Endothelial cell (in vitro differentiated cells): ENCODE data around the gene HMCN2. TPM values are rescaled to one million over a fixed set of nuclear protein-coding genes. Genes with fewer than 3 reads are reported as not detected.

ENCODE experiments used
- DNase-seq: peaks from one replicate; pipeline ENCODE4 v3.0.0; 2021; ENCODE audit warnings: low spot score
- H3K27ac Mint-ChIP-seq: one replicate; pipeline ENCODE4 v1.8.0; 2021; ENCODE audit warnings: mixed read lengths, inconsistent platforms; ENCODE audit not compliant: unreplicated experiment
- H3K27me3 Mint-ChIP-seq: one replicate; pipeline ENCODE4 v1.8.0; 2021; ENCODE audit warnings: mild to moderate bottlenecking, moderate library complexity, mixed read lengths, inconsistent platforms; ENCODE audit not compliant: unreplicated experiment
- H3K36me3 Mint-ChIP-seq: one replicate; pipeline ENCODE4 v1.8.0; 2021; ENCODE audit warnings: mild to moderate bottlenecking, low read depth, mixed read lengths, inconsistent platforms; ENCODE audit not compliant: unreplicated experiment
- H3K4me1 Mint-ChIP-seq: one replicate; pipeline ENCODE4 v1.8.0; 2021; ENCODE audit warnings: mild to moderate bottlenecking, mixed read lengths, inconsistent platforms; ENCODE audit not compliant: unreplicated experiment
- H3K4me3 Mint-ChIP-seq: one replicate; pipeline ENCODE4 v1.8.0; 2021; ENCODE audit warnings: mild to moderate bottlenecking, mixed read lengths, inconsistent platforms; ENCODE audit not compliant: unreplicated experiment
- H3K9me3 Mint-ChIP-seq: one replicate; pipeline ENCODE4 v1.8.0; 2021; ENCODE audit warnings: mixed read lengths, inconsistent platforms; ENCODE audit not compliant: unreplicated experiment
- total RNA-seq: library from RNA; stranded (reverse); fragmentation: NEBNext Ultra II Directional; extraction: Animal tissue kit (Norgen Biotek cat#: 25700); gene quantifications from one replicate; pipeline ENCODE4 v1.2.1, GENCODE V29; 2021; ENCODE audit not compliant: unreplicated experiment
- TF ChIP-seq, protein P1 (sequence below): fragments of 200-600 bp; sonication (generic); IDR thresholded peaks from one replicate; pipeline ENCODE4 v1.5.0; 2021; ENCODE audit warnings: antibody characterized with exemption; ENCODE audit not compliant: unreplicated experiment

The HMCN2 gene
- total RNA-seq, 1 donor from 2014 or later: 29.6 TPM

DNA sequence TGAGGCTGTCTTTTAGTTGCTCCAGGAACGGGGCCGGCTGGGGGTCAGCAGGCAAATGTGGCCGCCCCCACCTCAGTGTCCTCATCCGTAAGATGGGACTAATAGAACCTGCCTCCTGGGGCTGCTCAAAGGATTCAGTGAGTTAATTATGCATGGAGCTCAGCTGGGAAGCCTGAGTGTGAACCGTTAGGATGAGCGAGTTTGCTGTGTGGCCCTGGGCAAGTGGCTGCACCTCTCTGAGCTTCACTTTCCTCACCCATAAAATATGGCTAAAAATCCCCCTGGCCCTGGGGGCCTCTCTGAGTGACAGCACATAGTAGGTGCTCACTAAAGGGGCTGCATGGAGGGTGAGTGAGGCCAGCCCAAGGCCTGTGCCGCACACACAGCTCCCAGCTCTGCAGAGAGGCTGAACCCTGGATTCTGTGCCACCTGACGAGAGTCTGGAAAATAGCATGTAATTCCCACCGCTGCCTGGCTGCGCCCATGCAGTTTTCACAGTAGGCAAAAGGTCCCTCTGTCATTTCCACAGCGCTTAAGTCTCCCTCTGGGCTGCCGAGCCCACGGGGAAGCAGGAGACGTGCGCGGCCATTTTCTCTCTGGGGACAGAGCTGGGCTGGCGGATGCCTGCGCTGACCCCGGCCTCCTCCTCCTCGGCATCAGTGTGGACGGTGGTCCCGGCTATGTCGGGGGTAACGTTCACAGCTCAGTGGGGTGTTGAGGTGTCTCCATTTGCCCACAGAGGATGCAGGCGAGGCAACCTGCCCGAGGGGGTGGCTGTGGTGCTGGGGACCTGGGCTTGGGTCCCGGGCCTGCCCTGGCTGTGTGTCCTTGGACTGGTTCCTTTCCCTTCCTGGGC is 197.4 kb downstream of the HMCN2 start:
- no peaks in the 10 kb centered on the region for H3K9me3 Mint-ChIP-seq
- no peak for DNase-seq
- H3K27ac Mint-ChIP-seq: no peak overlapping the region
- H3K27me3 Mint-ChIP-seq: peaks cover 14% of the 10 kb centered on the region
- no peak overlapping the region for H3K4me3 Mint-ChIP-seq
- peaks cover 6% of the 10 kb centered on the region for H3K4me1 Mint-ChIP-seq
- TF ChIP-seq, protein P1, sequence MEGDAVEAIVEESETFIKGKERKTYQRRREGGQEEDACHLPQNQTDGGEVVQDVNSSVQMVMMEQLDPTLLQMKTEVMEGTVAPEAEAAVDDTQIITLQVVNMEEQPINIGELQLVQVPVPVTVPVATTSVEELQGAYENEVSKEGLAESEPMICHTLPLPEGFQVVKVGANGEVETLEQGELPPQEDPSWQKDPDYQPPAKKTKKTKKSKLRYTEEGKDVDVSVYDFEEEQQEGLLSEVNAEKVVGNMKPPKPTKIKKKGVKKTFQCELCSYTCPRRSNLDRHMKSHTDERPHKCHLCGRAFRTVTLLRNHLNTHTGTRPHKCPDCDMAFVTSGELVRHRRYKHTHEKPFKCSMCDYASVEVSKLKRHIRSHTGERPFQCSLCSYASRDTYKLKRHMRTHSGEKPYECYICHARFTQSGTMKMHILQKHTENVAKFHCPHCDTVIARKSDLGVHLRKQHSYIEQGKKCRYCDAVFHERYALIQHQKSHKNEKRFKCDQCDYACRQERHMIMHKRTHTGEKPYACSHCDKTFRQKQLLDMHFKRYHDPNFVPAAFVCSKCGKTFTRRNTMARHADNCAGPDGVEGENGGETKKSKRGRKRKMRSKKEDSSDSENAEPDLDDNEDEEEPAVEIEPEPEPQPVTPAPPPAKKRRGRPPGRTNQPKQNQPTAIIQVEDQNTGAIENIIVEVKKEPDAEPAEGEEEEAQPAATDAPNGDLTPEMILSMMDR: no peak
- no peaks in the 10 kb centered on the region for H3K36me3 Mint-ChIP-seq

DNA sequence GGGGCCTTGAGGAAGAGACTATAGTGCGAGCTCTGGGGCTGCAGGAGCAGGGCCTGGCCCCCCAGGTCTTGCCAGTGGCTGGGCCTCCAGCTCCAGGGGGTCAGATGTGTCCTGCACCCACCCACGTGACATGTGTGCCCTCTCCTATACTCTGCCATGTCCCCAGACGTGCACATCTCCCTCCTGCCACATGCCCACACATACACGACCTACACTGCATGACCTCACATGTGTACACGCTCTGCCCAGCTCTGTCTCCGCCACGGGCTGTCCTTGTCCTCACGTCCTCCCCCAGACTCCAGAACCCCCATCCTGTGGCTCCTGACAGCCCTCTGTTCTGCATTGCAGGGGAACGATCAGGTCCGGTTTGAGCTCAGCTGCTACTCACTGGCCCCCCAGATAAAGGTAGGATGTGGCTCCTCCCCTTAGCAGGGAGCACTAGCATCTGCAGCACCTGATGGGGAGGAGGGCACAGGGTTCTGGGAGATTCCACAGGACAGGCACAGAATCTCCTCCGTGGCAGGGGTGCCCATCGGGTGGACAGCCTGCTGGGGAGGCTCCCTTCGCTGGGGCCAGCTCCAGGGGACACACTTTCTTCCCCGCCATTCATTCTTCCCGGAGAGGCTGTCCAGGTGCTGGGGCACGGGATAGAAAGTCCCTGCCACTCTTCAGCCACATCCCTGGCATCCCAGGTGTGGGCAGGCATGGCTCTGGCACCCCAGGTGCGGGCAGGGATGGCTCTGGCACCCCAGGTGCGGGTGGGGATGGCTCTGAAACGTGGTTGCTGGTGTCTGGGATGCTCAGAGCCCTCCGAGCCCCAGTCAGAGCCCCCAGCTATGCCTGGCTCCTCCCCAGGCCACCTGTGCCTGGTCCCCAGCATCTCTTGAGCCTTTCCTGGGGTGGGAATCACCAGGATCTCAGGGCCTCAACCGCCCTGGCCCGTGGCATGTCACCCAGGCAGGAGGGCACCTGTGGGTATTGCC is 198.5 kb downstream of the HMCN2 start:
- Mint-ChIP-seq H3K27me3 (peaks cover 14% of the 10 kb centered on the region), H3K4me3 (no peak overlapping the region), H3K4me1 (peaks cover 5% of the 10 kb centered on the region), H3K27ac (no peak overlapping the region), H3K36me3 (no peaks in the 10 kb centered on the region), H3K9me3 (no peaks in the 10 kb centered on the region)
- TF ChIP-seq, protein P1: no peak
- no peak for DNase-seq

DNA sequence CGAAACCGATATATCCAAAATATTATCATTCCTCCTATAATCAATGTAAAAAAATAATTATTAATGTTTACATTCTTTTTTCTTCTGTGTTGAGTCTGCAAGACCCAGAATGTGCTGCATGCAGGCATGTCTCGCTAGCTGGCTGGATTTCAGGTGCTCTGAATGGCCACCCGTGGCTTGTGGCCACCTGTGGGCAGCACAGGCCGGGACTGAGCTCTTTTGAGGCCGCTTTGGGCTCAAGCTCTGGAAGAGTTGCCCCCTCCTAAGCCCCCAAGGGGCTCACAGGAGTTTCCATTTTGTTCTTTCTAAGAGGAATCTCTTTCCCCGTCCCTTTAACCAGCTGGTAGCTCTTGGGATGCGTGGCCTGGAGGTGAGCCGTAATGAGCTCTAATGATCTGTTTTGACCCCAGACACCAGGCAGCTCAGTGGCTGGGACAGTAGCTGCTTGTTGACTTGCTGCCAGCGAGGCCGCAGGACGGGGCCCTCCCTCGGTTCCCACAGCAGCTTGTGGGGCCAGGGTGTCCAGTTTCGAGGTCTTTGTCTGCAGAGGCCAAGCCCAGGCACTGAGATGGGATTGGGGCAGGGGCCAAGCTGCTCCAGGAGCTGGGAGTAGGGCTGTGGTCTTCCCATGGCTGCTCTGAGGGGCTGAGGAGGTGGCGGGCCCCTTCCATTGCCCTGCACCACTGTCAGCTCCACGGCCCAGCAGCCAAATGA is 200.0 kb downstream of the HMCN2 start:
- no peaks in the 10 kb centered on the region for H3K4me1 Mint-ChIP-seq
- no peak overlapping the region for H3K27ac Mint-ChIP-seq
- H3K36me3 Mint-ChIP-seq: no peaks in the 10 kb centered on the region
- no peak for DNase-seq
- TF ChIP-seq, protein P1: no peak
- H3K9me3 Mint-ChIP-seq: no peaks in the 10 kb centered on the region
- H3K27me3 Mint-ChIP-seq: peaks cover 9% of the 10 kb centered on the region
- H3K4me3 Mint-ChIP-seq: no peak overlapping the region

DNA sequence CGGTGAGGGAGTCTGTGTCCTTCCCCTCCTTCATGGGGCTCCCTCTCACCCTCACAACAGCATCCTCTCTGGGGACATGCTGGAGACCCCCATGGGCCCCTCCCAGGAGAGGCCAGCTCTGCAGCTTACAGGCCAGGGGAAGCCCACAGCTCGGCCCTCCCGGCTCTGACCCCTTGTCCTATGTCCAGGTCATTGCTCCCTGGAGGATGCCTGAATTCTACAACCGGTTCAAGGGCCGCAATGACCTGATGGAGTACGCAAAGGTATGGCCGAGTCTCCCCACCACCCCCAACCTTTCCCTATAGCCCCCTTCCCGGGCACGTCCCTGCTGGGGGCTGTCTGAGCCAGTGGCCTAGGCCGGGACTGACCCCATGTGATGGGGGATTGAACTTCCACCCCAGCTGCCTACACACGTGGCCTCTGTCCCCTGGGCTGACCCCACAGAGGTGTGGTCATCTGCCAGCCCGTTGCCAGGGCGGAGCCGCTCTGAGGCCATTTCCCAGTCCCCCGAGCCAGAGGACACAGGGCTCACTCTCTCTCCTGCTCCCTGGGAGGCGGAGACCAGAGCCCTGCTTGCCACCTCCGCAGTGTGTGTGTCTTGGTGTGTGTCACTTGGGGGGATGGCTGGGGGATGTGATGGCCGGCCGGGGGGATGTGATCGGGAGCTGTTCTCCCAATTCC is 201.1 kb downstream of the HMCN2 start:
- no peak for DNase-seq
- H3K36me3 Mint-ChIP-seq: no peaks in the 10 kb centered on the region
- H3K4me3 Mint-ChIP-seq: no peak overlapping the region
- no peaks in the 10 kb centered on the region for H3K9me3 Mint-ChIP-seq
- peaks cover 6% of the 10 kb centered on the region for H3K27me3 Mint-ChIP-seq
- TF ChIP-seq, protein P1: no peak
- H3K27ac Mint-ChIP-seq: no peak overlapping the region
- no peaks in the 10 kb centered on the region for H3K4me1 Mint-ChIP-seq
